Measurements from ENCODE around the gene NLRC3. TPM values are rescaled to one million over a fixed set of nuclear protein-coding genes. Genes with fewer than 3 reads are reported as not detected.

NLRC3 gene
- polyA plus RNA-seq, 4 donors: 1.5 to 2.2 (median 2.0) TPM

GRCh38 chr16:3492356-3492755, 84.8 kb downstream of the NLRC3 start:
- no peak for DNase-seq (ENCODE audit: low read depth in 4 of 4, low spot score in 3 of 4)

DNA sequence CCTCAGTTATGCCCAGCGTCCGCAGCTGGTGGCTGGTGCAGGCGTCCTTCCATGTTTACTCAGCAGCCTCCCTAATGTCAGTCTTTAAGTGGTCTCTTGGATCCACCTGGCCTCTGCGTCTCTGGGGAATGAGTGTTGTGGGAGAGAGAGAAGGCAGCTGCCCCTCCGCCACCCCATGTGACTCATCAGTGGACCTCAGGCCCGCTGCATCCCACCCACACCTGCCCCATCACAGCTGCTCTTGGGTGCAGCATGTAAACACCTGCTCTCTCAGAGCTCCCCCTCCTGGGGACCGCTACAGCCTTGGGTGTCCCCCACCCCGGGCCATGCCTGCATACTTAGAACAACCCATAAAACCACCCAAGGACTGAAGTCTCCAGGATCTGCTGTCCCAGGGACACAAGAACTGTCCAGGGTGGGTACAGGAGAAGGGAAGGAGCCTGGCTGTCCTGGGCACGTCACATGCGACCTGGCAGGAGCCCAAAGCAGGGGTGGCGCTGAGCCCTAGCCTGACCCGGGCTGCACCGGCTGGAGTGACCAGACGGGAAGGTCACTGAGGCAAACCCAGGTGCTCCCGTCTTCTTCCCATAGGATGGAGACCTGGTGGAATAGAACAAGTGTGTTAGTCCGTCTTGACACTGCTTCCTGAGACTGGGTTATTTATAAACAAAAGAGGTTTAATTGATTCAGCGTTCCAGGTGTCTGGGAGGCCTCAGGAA, 86.1 kb downstream of the NLRC3 start:
- DNase-seq (ENCODE audit: low read depth in 4 of 4, low spot score in 3 of 4): no peak

Other genes starting within 250 kb of the NLRC3 start
- gene OR2C1, start 221.5 kb downstream of the NLRC3 start, polyA plus RNA-seq (ENCODE audit: insufficient read length in 4 of 4): under 1 TPM; 0.52 to 0.73 (median 0.64) TPM
- 10 to 100 TPM; 16.7 to 20.7 (median 18.9) TPM for gene ZSCAN32, start 176.4 kb downstream of the NLRC3 start, polyA plus RNA-seq (ENCODE audit: insufficient read length in 4 of 4)
- 10 to 100 TPM; 14.1 to 16.6 (median 15.6) TPM for gene ZNF174, start 176.2 kb downstream of the NLRC3 start, polyA plus RNA-seq (ENCODE audit: insufficient read length in 4 of 4)
- gene ZNF597, start 133.9 kb downstream of the NLRC3 start, polyA plus RNA-seq (ENCODE audit: insufficient read length in 4 of 4): 1 to 10 TPM; 3.3 to 4.3 (median 4.0) TPM
- 10 to 100 TPM; 63.3 to 78.9 (median 77.0) TPM for gene NAA60, start 133.7 kb downstream of the NLRC3 start, polyA plus RNA-seq (ENCODE audit: insufficient read length in 4 of 4)
- under 1 TPM in 1 of 4 donors, not detected in 3; 0.12 TPM for gene C16orf90, start 81.9 kb downstream of the NLRC3 start, polyA plus RNA-seq (ENCODE audit: insufficient read length in 4 of 4)
- 10 to 100 TPM; 57.7 to 70.6 (median 66.3) TPM for gene CLUAP1, start 76.4 kb downstream of the NLRC3 start, polyA plus RNA-seq (ENCODE audit: insufficient read length in 4 of 4)
- 1 to 10 TPM; 4.6 to 5.5 (median 5.2) TPM for gene SLX4, start 34.2 kb upstream of the NLRC3 start, polyA plus RNA-seq (ENCODE audit: insufficient read length in 4 of 4)
- gene DNASE1, start 77.3 kb upstream of the NLRC3 start, polyA plus RNA-seq (ENCODE audit: insufficient read length in 4 of 4): 10 to 100 TPM; 24.9 to 32.5 (median 30.7) TPM
- gene TRAP1, start 140.1 kb upstream of the NLRC3 start, polyA plus RNA-seq (ENCODE audit: insufficient read length in 4 of 4): 100 to 1,000 TPM in 2 of 4 donors, 10 to 100 TPM in 2; 92.8 to 114 (median 101) TPM

All from right renal pelvis (tissue), 4 donors.